Measurements from ENCODE around the gene KMT2E. TPM values are rescaled to one million over a fixed set of nuclear protein-coding genes. Genes with fewer than 3 reads are reported as not detected.

Gene KMT2E
- total RNA-seq, 4 donors from 2014 or later: 90.6 to 187 (median 112) TPM

DNA sequence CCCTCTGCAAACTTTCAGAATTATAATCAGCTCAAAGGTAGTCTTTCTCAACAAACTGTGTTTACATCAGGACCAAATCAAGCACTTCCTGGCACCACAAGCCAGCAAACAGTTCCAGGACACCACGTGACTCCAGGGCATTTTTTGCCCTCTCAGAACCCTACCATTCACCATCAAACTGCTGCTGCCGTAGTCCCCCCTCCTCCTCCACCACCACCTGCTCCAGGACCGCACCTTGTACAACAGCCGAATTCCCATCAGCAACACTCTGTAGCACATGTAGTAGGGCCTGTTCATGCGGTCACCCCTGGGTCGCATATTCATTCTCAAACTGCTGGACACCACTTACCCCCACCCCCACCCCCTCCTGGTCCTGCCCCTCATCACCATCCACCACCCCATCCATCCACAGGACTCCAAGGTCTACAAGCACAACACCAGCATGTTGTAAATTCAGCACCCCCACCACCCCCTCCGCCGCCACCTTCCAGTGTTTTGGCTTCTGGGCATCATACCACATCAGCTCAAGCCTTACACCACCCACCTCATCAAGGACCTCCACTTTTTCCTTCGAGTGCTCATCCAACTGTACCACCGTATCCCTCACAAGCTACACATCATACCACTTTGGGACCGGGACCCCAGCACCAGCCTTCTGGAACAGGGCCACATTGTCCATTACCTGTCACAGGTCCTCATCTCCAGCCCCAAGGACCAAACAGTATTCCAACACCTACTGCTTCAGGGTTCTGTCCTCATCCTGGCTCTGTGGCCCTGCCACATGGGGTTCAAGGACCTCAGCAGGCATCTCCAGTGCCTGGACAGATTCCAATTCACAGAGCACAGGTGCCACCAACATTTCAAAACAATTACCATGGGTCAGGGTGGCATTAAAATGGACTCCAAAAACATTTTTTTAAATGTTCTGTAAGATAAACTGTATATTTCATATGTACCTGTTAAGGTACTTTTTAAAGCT lies 98.7 kb downstream of the KMT2E start:
- H3K36me3 ChIP-seq: peaks cover 20 to 96% of the 10 kb centered on the region in 2 donors

DNA sequence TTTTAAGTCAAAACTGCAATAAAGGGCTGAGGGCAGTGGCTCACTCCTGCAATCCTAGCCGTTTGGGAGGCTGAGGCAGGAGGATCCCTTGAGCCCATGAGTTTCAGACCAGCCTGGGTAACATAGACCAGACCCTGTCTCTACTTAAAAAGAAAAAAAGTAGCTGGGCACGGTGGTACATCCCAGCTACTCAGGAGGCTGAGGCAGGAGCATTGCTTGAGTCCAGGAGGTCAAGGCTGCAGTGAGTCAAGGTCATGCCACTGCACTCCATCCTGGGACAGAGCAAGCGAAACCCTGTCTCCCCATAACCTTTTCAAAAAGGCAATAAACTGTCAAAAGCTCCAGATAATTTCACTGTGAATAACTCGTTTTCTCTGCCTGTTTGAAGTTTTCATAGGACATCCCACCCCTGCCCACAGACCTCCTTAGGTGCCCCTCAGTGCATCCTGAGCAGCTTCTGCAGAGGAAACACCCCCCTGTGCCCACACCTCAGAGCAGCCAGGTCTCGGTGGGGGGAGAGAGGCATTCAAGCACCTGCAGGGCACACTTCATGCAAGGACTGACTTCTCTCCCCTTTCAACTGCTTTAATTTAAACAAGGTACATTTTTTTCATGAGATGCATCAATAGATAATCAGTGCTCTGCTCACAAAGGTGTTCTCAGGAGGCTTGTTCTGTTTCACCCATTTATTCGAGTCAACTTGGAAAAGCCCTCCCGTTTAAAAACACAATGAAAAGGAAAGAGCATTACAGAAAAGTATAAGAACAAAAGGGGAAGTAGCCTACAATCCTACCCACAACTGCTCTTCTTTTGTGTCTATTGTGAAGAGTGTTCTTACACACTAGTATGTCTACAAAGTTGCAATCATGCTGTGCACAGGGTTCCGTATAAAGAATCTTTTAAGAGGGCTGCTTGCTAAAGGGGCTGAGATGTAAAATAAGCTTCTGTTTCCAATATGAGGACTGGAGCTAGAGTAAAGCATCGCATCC lies 104.9 kb downstream of the KMT2E start:
- no peak for ATAC-seq
- Histone ChIP-seq H3K36me3 (peaks cover 0 to 38% of the 10 kb centered on the region in 2 donors), H3K9me3 (no peaks in the 10 kb centered on the region), H3K27ac (peak overlapping the region in 1 of 4 donors; percentile 15), H3K4me1 (peaks cover 0 to 30% (median 0%) of the 10 kb centered on the region in 3 donors), H3K4me3 (no peak overlapping the region), H3K27me3 (no peaks in the 10 kb centered on the region)
- 75% methylated on average over 6 to 8 of the region's 9 CpGs for WGBS, 2 donors (ENCODE audit: low coverage in 1 of 2)
- TF ChIP-seq EP300 (IDR thresholded peaks at IDR 0.05) (no peak), POLR2A (IDR thresholded peaks at IDR 0.05) (no peak)

More for the DNA sequence above, 98.7 kb downstream of the KMT2E start:
- Histone ChIP-seq H3K4me1 (peaks cover 0 to 31% (median 0%) of the 10 kb centered on the region in 3 donors), H3K9me3 (no peaks in the 10 kb centered on the region), H3K4me3 (no peak overlapping the region), H3K27me3 (no peaks in the 10 kb centered on the region), H3K27ac (peak overlapping the region in 3 of 4 donors; percentile 35 to 42 (median 39))
- ATAC-seq: peak; percentile 25
- 78 to 83% methylated on average over 3 to 11 of the region's 11 CpGs for WGBS, 2 donors (ENCODE audit: low coverage in 1 of 2)
- TF ChIP-seq EP300 (IDR thresholded peaks at IDR 0.05) (no peak), POLR2AphosphoS5 (IDR thresholded peaks at IDR 0.05) (peak; percentile 40), POLR2A (IDR thresholded peaks at IDR 0.05) (no peak)
- TF ChIP-seq, protein P1, sequence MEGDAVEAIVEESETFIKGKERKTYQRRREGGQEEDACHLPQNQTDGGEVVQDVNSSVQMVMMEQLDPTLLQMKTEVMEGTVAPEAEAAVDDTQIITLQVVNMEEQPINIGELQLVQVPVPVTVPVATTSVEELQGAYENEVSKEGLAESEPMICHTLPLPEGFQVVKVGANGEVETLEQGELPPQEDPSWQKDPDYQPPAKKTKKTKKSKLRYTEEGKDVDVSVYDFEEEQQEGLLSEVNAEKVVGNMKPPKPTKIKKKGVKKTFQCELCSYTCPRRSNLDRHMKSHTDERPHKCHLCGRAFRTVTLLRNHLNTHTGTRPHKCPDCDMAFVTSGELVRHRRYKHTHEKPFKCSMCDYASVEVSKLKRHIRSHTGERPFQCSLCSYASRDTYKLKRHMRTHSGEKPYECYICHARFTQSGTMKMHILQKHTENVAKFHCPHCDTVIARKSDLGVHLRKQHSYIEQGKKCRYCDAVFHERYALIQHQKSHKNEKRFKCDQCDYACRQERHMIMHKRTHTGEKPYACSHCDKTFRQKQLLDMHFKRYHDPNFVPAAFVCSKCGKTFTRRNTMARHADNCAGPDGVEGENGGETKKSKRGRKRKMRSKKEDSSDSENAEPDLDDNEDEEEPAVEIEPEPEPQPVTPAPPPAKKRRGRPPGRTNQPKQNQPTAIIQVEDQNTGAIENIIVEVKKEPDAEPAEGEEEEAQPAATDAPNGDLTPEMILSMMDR (IDR thresholded peaks at IDR 0.05): no peak

DNA sequence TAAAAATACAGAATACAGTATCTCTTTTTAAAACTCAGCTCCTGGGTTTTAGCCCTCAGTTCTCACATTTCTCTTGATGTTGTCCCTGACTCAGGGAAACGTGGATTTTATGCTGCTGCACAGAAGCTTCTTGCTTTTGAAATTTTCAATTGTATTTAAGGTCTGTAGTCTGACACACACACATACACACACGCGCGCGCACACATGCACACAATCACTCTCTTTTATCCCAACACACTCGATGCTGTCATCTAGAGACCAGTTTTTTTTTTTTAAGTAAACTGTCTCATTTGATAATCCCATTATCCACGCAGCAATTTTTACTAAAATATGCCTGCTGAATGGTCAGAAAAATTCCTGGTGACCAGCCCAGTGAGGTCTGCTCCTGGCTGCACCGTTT lies 108.6 kb downstream of the KMT2E start:
- TF ChIP-seq POLR2A (IDR thresholded peaks at IDR 0.05) (no peak), EP300 (IDR thresholded peaks at IDR 0.05) (no peak), POLR2AphosphoS5 (IDR thresholded peaks at IDR 0.05) (no peak)
- TF ChIP-seq, protein P1 (IDR thresholded peaks at IDR 0.05): no peak
- Histone ChIP-seq H3K27me3 (no peaks in the 10 kb centered on the region), H3K27ac (no peak overlapping the region), H3K4me1 (peaks cover 0 to 24% (median 0%) of the 10 kb centered on the region in 3 donors), H3K36me3 (peaks cover 0 to 31% of the 10 kb centered on the region in 2 donors), H3K9me3 (no peaks in the 10 kb centered on the region), H3K4me3 (no peak overlapping the region)
- 57 to 69% methylated on average over 7 to 8 of the region's 8 CpGs for WGBS, 2 donors (ENCODE audit: low coverage in 1 of 2)
- ATAC-seq: no peak

DNA sequence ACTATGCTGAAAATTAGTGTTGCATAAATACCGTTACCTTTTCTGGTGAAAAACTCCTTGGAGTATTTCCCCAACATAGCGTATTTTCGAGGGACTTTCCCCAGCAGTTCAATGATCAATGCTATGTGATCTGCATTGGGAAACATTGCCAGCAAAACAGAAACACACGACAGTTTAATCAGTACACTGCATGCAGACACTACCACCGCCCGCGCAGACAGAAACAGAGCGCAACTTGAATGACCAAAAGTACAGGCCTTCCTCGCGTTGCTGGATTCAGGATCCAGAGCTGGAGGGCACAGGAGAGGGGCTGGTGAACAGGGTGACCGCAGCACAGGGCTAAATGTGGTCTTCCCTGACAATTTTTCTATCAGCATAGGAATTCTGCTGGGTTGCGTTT lies 111.7 kb downstream of the KMT2E start:
- Histone ChIP-seq H3K4me3 (no peak overlapping the region), H3K4me1 (peaks cover 0 to 19% (median 0%) of the 10 kb centered on the region in 3 donors), H3K27ac (no peak overlapping the region), H3K36me3 (peaks cover 0 to 44% of the 10 kb centered on the region in 2 donors), H3K27me3 (no peaks in the 10 kb centered on the region), H3K9me3 (no peaks in the 10 kb centered on the region)
- 96 to 98% methylated on average over 6 to 11 of the region's 12 CpGs for WGBS, 2 donors (ENCODE audit: low coverage in 1 of 2)
- no peak for TF ChIP-seq POLR2AphosphoS5 (IDR thresholded peaks at IDR 0.05)
- ATAC-seq: no peak

DNA sequence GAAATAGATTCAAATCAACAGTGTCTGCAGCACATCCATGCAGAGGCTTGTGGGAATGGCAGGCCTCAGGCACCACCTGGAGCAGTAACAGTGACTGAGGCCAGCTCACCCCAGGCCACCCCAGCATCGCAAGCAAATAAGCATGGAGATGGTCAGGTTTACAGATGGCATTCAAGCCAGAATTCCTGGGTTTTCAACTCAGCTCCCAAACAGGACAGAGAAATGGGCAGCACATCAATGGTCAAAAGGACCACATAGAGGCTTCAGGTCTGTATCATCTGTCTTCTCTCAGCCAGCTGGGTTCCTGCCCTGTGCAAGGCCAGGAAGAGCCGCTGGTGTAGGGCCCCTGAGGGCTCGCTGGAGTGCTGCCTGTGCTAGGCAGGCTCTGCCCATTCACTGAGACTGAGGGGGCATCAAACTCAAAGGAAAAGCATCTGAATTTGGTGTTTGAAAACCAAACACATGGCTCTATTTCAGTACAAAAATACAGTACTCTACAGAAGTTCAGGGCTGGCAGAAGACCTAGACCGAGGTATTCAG lies 112.5 kb downstream of the KMT2E start:
- Histone ChIP-seq H3K27ac (no peak overlapping the region), H3K27me3 (no peaks in the 10 kb centered on the region), H3K9me3 (no peaks in the 10 kb centered on the region), H3K4me3 (no peak overlapping the region), H3K36me3 (peaks cover 0 to 50% of the 10 kb centered on the region in 2 donors), H3K4me1 (peaks cover 0 to 19% (median 0%) of the 10 kb centered on the region in 3 donors)
- no peak for ATAC-seq
- WGBS, 2 donors (ENCODE audit: low coverage in 1 of 2): 73 to 90% methylated on average over 2 of the region's 4 CpGs
- TF ChIP-seq EP300 (IDR thresholded peaks at IDR 0.05): no peak
- no peak for TF ChIP-seq POLR2AphosphoS5 (IDR thresholded peaks at IDR 0.05)
- no peak for TF ChIP-seq POLR2A (IDR thresholded peaks at IDR 0.05)
- TF ChIP-seq, protein P1 (IDR thresholded peaks at IDR 0.05): no peak
